NOMO-1 (cell line): Measurements from ENCODE around the gene LRWD1.
"Not testable (repeated sequence)": the region's sequence is repeated elsewhere in the genome, so short reads cannot be mapped to it uniquely, and the experiment has no call there.

Source experiments
- DNase-seq, 2 experiments: peaks; one replicate each; lab custom pipeline; 2025; ENCODE audit not compliant: unreplicated experiment in 2 of 2; lab: John Stamatoyannopoulos, UW

Gene LRWD1

GRCh38 chr7:102494026-102494425 is 29.2 kb downstream of the LRWD1 start:
- not testable (repeated sequence) for DNase-seq

GRCh38 chr7:102494473-102495149 is 29.8 kb downstream of the LRWD1 start:
- DNase-seq = not testable (repeated sequence)

GRCh38 chr7:102496861-102497260 is 32.1 kb downstream of the LRWD1 start:
- not testable (repeated sequence) for DNase-seq

- not testable (repeated sequence) for DNase-seq
Measured at GRCh38 chr7:102497308-102497707, 32.5 kb downstream of the LRWD1 start.

GRCh38 chr7:102498321-102498720 is 33.5 kb downstream of the LRWD1 start:
- DNase-seq = not testable (repeated sequence)

GRCh38 chr7:102503141-102503540 is 38.4 kb downstream of the LRWD1 start:
- not testable (repeated sequence) for DNase-seq

- DNase-seq = not testable (repeated sequence)
Measured at GRCh38 chr7:102505298-102506185, 40.8 kb downstream of the LRWD1 start.

- DNase-seq = not testable (repeated sequence)
Measured at GRCh38 chr7:102507410-102508088, 42.8 kb downstream of the LRWD1 start.

- not testable (repeated sequence) for DNase-seq
Measured at GRCh38 chr7:102510575-102510974, 45.8 kb downstream of the LRWD1 start.

GRCh38 chr7:102511860-102512522 is 47.2 kb downstream of the LRWD1 start:
- DNase-seq = not testable (repeated sequence)

GRCh38 chr7:102512642-102513221 is 47.9 kb downstream of the LRWD1 start:
- DNase-seq = not testable (repeated sequence)

GRCh38 chr7:102514881-102515721 is 50.3 kb downstream of the LRWD1 start:
- DNase-seq = not testable (repeated sequence)

- DNase-seq = not testable (repeated sequence)
Measured at GRCh38 chr7:102515889-102516288, 51.1 kb downstream of the LRWD1 start.

GRCh38 chr7:102516951-102517350 is 52.2 kb downstream of the LRWD1 start:
- not testable (repeated sequence) for DNase-seq

- DNase-seq = not testable (repeated sequence)
Measured at GRCh38 chr7:102517550-102518147, 52.9 kb downstream of the LRWD1 start, which contains the start of gene RASA4B. RASA4B (minus strand) TSS chr7:102517777; CDS start chr7:102517710, 67 bp downstream.

GRCh38 chr7:102520797-102521196 is 56.0 kb downstream of the LRWD1 start:
- DNase-seq = not testable (repeated sequence)
